NCI-H510A (cell line): ENCODE results near the gene SMIM43.
"Not testable (repeated sequence)": the region's sequence is repeated elsewhere in the genome, so short reads cannot be mapped to it uniquely, and the experiment has no call there.

ENCODE experiments used
- DNase-seq: peaks from one replicate; lab custom pipeline; 2025; lab: John Stamatoyannopoulos, UW

SMIM43 gene

GRCh38 chr4:121783210-121783609 is 18.2 kb upstream of the SMIM43 start:
- no peak for DNase-seq

DNA sequence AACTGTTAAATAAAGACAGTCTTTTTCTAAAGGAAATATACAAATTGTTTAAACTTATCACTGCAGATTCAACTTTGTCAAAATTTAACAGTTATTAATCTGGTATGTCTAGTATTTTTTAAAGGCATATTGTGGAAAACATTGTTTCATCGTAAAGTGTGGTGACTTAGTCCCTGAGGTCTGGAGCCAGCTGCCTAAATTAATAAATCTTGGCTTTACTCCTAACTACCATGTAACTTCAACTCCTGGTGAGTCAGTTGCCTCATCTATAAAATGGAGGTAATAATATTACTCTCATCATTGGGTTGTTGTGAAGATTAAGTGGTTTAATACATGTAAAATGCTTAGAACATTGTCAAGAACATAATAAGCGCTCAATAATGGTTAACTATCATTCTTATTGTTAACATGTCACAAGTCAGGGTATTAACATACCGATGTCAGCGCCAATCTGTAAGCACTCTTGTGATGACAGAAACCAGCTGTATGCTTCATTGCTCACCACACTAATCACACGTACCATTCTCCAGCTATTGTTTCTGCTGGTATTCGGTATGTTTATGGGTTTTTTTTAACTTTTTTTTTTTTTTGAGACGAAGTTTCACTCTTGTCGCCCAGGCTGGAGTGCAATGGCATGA is 14.1 kb upstream of the SMIM43 start:
- DNase-seq: no peak

DNA sequence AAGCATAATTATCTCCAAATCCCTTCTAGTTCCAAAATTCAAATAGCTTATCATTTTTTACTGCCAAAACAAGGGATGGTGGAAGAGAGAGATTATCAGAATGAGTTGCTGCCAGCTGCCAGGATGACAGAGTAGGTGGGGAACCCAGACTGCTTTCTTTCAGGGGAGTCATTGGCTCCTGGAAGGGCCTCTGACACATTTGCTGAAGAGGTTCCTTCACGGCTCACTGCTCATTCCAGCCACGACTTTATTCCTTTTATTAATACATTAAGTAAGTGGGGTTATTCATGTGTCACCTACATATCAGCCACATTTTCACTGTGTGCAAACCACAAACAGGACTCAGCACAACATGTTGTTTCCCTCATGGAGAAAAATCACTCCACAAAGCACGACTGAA is 12.7 kb upstream of the SMIM43 start:
- DNase-seq: peak; percentile 7

DNA sequence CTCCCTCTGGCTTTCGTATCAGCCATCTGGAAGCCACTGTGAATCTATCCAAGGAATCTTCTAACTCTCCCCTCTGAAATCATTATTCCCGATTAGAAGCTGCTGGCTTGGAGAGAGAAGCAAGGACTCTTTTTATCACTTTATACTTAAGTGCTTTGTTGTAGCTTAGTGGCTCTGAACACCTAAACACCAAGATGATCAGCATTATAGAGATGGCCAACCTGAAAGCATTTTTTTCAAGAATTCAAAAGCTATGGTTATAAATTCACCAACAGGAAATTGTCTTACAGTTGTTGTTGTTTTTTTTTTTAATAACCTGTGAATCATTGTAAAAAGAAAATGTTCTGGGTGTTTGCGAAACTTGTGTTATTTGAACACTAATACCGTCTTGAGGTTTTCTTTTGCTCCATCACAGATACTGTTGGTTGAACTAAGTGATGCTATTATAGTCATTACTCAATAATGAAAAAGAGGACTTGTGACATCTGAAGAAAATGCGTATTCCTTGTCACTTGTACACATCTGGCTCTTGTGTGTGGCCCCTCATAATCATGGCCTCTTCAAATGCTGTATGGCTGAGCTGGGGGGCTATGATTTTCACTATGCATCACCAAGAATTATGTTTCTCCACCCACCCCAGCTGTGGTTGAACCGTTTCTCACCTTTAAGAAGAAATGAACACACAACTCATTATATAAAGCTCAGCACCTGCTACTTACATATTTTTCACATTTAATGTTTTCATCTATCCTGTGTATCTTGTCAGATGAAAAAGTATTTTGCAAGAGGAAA is 11.8 kb upstream of the SMIM43 start:
- no peak for DNase-seq

DNA sequence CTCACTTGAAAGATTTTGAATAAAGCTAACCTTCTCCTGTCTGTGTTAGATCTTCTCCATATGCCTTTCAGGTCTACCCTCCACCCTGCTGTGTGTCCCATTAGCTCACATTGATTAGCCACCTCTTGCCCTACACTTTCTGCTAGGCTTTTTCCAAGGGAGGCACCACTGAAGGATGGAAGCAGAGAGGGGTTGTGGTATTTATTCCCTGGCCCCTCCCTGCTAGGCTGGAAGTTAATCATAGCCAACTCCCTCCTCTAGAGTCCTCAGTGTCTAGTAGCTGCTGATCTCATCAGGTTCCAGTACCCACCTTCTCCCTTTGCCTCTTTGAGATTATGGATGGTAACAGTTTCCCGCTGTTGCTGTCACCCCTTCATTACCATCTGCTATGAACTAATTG is 8.9 kb upstream of the SMIM43 start:
- DNase-seq: no peak

DNA sequence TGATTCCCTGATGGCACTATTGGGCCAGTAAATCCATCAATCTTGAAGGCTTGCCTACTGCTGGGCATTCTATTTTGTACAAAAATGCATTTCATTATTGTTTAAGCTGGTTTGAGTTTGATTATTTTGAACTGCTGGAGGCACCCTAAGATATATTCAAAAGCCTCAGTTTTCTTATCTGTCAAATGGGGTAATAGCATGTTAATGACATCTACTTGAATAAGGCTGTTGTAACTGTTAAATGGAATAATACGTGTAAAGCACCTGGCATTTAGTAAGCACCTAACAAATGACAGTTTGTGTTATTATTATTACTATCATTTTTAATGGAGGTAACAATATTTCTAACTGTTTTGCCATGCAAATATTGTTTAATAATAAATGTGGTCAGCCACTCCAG is 6.9 kb upstream of the SMIM43 start:
- DNase-seq: no peak

GRCh38 chr4:121769341-121769740 is 4.4 kb upstream of the SMIM43 start:
- no peak for DNase-seq

- DNase-seq: no peak
Measured at GRCh38 chr4:121767166-121767565, 2.2 kb upstream of the SMIM43 start.

GRCh38 chr4:121765971-121766538 is 1.1 kb upstream of the SMIM43 start:
- DNase-seq: no peak

DNA sequence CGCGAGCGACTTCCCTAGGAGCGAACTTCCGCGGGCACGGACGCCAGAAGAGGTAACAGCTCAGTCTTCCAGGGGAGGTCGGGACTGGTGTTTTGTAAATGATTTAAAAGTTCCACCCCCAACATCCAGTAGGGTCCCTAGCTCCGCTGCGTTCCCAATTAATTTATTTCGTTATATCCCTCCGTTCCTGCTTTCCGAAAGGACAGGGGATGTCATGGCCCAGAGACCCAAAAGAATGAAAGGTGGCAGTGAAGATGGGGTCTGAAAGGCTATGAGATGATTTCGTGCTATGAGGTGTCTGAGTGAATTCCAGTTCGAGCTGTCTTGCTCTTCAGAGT is 373 bp upstream of the SMIM43 start:
- no peak for DNase-seq

DNA sequence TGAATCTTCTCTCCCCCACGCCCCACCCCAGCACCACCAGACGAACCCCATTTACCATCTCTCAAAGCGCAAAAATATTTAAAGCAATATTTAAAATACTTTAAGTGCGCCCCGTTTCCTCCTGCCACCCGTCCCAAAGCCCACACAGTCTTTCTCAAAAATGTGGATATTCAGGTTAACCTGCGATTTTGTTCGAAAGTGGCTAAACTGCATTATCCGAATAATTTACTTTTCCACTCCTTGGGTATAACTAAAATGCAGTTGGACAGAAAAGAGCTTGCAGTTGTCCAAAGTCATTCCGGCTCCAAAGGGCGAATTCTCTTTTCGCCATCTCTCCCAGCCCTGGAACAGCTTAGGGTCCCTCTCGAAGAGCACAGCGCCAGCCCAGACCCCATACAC is 662 bp downstream of the SMIM43 start:
- no peak for DNase-seq

DNA sequence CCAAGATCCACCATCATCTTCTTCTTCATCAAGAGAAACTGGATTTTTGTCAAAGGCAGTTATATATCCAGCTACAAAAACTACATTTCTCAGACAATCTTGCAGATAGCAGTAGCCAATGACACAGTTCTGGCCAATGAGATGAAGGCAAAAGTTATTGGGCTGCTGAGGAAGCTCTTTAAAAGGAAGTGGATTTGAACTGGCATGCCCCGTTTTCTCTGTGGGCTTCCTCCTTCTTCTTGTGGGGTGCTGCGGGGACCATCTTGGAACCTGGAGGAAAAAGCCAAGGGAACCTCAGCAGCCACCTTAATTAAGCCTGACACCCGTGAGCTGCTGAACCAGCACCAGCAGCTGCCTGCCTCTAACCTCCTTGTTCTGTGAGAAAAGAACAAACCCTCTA is 4.8 kb downstream of the SMIM43 start:
- DNase-seq: no peak

GRCh38 chr4:121758925-121759568 is 5.9 kb downstream of the SMIM43 start:
- DNase-seq: no peak

GRCh38 chr4:121752142-121752541 is 12.8 kb downstream of the SMIM43 start:
- DNase-seq: not testable (repeated sequence)

DNA sequence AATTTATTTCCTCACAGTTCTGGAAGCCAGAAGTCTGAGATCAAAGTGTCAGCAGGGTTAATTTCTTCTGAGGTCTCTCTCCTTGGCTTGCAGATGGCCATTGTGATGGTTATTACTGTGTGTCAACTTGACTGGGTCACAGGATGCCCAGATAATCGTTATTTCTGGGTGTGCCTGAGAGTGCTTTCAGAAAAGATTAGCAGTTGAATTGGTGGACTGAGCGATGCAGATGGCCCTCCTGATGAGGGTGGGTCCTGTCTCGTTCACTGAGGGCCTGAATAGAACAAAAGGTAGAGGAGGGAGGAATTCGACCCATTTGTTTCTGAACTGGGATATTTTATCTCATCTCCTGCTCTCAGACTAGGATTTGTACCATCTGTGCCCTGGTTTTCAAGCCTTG is 15.7 kb downstream of the SMIM43 start:
- no peak for DNase-seq

DNA sequence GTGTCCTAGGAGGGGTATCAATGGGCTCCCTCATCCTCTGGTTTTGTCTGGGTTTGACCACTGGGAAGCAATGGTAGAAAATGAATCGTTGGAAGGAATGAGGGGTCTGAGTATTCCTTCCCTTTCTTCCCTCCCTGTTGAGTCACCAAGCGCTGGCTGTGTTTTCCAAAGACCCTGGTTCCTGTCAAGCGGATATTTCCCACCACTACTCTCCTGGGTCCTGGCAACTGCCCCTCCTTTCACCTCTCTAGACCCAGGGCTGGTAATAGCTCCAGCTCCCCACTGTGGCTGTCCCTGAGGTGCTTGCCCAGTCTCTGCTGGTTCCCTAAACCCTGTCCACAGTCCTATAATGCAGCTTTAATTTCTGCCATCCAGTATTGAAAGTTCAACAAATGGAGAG is 22.2 kb downstream of the SMIM43 start:
- no peak for DNase-seq

GRCh38 chr4:121741751-121742150 is 23.2 kb downstream of the SMIM43 start:
- DNase-seq: no peak

DNA sequence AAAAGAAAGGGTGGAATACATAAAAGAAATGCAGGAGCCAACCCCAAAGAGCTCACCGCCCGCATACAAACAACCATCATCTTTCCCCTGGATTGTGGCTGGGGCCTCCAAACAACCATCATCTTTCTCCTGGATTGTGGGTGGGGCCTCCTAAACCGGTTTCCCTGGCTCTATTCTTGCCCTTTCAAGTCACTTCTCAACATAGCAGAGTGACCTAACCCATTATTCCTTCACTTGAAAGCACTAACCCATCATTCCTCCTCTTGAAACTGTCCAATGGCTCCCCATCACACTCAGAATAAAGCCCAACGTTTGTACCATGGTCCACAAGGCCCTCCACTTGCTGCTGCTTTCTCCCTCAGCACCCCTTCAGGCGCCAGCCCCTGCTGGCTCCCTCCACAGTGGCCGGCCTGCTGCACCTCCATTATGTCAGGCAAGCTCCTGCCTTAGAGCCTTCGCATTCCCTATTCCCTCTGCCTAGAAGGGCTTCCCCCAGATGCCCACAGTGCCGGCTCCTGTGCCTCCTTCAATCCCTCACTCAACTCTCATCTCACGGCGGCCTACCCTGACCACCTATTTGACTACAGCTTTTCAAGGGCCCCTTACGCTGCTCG is 24.1 kb downstream of the SMIM43 start:
- DNase-seq: no peak

- no peak for DNase-seq
Measured at GRCh38 chr4:121739575-121739974, 25.4 kb downstream of the SMIM43 start.

DNA sequence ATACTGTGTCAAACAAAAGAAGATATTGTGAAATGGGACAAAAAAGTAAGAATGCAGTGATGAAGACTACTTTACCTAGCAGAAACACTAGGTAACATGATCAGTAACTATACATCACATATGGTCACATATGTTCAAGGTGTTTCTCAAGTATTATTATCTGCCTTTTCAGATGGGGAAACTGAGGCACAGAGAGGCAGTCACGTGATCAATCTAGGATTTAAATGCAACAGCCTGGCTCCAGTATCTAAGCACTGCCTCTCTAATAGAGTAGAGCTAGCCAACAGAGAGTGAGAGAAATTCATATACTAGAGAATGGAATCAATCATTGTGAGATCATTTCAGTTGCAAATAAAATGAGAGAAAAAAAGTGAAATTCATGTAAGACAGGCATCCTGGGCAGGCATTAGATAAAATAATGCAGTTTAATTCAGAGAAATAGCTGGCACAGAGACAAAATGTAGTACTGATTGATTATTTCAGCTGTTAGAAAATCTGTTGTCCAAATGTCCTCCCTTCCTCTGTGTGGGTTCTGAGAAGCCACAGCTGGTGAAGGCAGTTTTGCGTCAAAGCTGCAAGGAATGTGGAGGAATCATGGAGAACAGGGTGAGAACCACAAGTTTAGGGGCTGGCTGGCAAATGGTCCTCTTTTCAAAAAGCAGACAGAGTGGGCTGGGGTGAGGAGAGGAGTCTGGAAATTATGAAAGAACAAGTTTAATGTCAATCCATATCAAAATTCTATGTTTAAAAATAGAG is 26.0 kb downstream of the SMIM43 start:
- no peak for DNase-seq

- DNase-seq: no peak
Measured at GRCh38 chr4:121737846-121738554, 27.0 kb downstream of the SMIM43 start.
